Astrocyte (in vitro differentiated cells and primary cell): ENCODE data around the gene LYST. TPM values are rescaled to one million over a fixed set of nuclear protein-coding genes. Genes with fewer than 3 reads are reported as not detected.

Experiments used
- DNase-seq: peaks from one replicate; pipeline ENCODE4 v3.0.0-alpha.2; 2010; ENCODE audit warnings: low read depth
- FAIRE-seq: peaks from 2 replicates; lab custom pipeline; 2011; peaks lifted over from hg19 to GRCh38; lab: Jason Lieb, UNC
- H2AFZ ChIP-seq: 2 replicates; pipeline ENCODE4 v1.6.0; 2012; ENCODE audit warnings: low read depth, low read length, inconsistent platforms
- H3K27ac ChIP-seq: 2 replicates; pipeline ENCODE4 v1.5.1; 2011; ENCODE audit warnings: low read depth, low read length, inconsistent platforms
- H3K27me3 ChIP-seq: 2 replicates; pipeline ENCODE4 v1.6.0; 2011; ENCODE audit warnings: low read length, inconsistent platforms; ENCODE audit not compliant: insufficient read depth
- H3K36me3 ChIP-seq: 2 replicates; pipeline ENCODE4 v1.5.1; 2011; ENCODE audit warnings: low read length, inconsistent platforms; ENCODE audit not compliant: insufficient read depth
- H3K4me1 ChIP-seq: 2 replicates; pipeline ENCODE4 v1.5.1; 2011; ENCODE audit warnings: low read length, inconsistent platforms; ENCODE audit not compliant: insufficient read depth
- H3K4me2 ChIP-seq: 2 replicates; pipeline ENCODE4 v1.6.0; 2012; ENCODE audit warnings: low read length, inconsistent platforms
- H3K4me3 ChIP-seq: 2 replicates; pipeline ENCODE4 v1.5.1; 2011; ENCODE audit warnings: low read depth, mild to moderate bottlenecking, low read length, inconsistent platforms; ENCODE audit not compliant: insufficient read depth
- H3K79me2 ChIP-seq: 2 replicates; pipeline ENCODE4 v1.6.0; 2012; ENCODE audit warnings: mild to moderate bottlenecking, low read length, inconsistent platforms; ENCODE audit not compliant: insufficient read depth
- H3K9ac ChIP-seq: 2 replicates; pipeline ENCODE4 v1.6.0; 2012; ENCODE audit warnings: mild to moderate bottlenecking, low read length, inconsistent platforms
- H3K9me3 ChIP-seq: 2 replicates; pipeline ENCODE4 v1.5.1; 2012; ENCODE audit warnings: low read depth, mild to moderate bottlenecking, low read length, inconsistent platforms; ENCODE audit not compliant: insufficient read depth
- H4K20me1 ChIP-seq: 2 replicates; pipeline ENCODE4 v1.6.0; 2012; ENCODE audit warnings: low read length, inconsistent platforms; ENCODE audit not compliant: insufficient read depth
- H3K27ac Mint-ChIP-seq: one replicate; pipeline ENCODE4 v1.8.0; 2021; ENCODE audit warnings: mild to moderate bottlenecking, mixed read lengths; ENCODE audit not compliant: unreplicated experiment
- H3K27me3 Mint-ChIP-seq: one replicate; pipeline ENCODE4 v1.8.0; 2021; ENCODE audit warnings: low read depth, mixed read lengths; ENCODE audit not compliant: unreplicated experiment
- H3K36me3 Mint-ChIP-seq: one replicate; pipeline ENCODE4 v1.8.0; 2021; ENCODE audit warnings: low read depth, mixed read lengths; ENCODE audit not compliant: unreplicated experiment
- H3K4me1 Mint-ChIP-seq: one replicate; pipeline ENCODE4 v1.8.0; 2021; ENCODE audit warnings: low read depth, mixed read lengths; ENCODE audit not compliant: unreplicated experiment
- H3K4me3 Mint-ChIP-seq: one replicate; pipeline ENCODE4 v1.8.0; 2021; ENCODE audit warnings: mild to moderate bottlenecking, moderate library complexity, mixed read lengths; ENCODE audit not compliant: unreplicated experiment
- H3K9me3 Mint-ChIP-seq: one replicate; pipeline ENCODE4 v1.8.0; 2021; ENCODE audit warnings: mild to moderate bottlenecking, mixed read lengths; ENCODE audit not compliant: unreplicated experiment
- EZH2 ChIP-seq: IDR thresholded peaks from 2 replicates; pipeline ENCODE4 v1.6.1; 2012; ENCODE audit warnings: mild to moderate bottlenecking, low read length, inconsistent platforms; ENCODE audit not compliant: insufficient read depth
- total RNA-seq: library from RNA; stranded (reverse); gene quantifications from 2 replicates; pipeline ENCODE4 v1.2.1, GENCODE V29; 2021
- TF ChIP-seq, protein P1 (sequence below): IDR thresholded peaks from 2 replicates; pipeline ENCODE4 v1.5.1; 2011; ENCODE audit warnings: low read depth, mild to moderate bottlenecking, inconsistent platforms, low read length, moderate library complexity; ENCODE audit not compliant: insufficient read depth

LYST gene
- total RNA-seq, 1 donor from 2014 or later = 15.7 TPM

DNA sequence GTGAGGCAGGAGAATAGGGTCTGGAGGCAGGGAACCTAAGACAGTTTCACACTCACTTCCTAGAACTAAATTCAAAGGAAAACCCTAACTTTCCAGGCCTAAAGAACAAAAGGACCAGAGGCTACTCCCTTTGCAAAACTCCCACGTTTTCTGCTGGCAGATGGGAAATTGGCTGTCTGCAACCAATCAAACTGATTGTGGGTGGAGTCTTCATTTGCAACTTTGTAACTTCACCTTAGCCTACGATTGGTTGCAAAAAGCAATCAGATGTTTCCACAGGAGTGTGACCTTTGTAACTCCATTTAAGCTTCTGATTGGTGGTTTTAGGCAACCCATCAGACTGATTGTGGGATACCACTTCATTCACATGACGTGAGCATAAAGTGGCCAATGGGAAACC, 197.4 kb downstream of the LYST start:
- DNase-seq = no peak
- Mint-ChIP-seq H3K27me3 (no peaks in the 10 kb centered on the region), H3K4me1 (peaks cover 3% of the 10 kb centered on the region), H3K9me3 (peaks cover 44% of the 10 kb centered on the region), H3K27ac (no peak overlapping the region), H3K4me3 (no peak overlapping the region), H3K36me3 (peaks cover 46% of the 10 kb centered on the region)
- Histone ChIP-seq H3K27ac (no peak overlapping the region), H3K4me2 (no peak overlapping the region), H3K4me1 (no peaks in the 10 kb centered on the region), H3K27me3 (no peaks in the 10 kb centered on the region), H3K9ac (no peak overlapping the region), H3K9me3 (peaks cover 17% of the 10 kb centered on the region), H3K36me3 (no peaks in the 10 kb centered on the region), H2AFZ (no peak overlapping the region), H3K79me2 (no peaks in the 10 kb centered on the region), H3K4me3 (no peak overlapping the region), H4K20me1 (no peaks in the 10 kb centered on the region)
- no peak for FAIRE-seq
- no peak for TF ChIP-seq EZH2
- TF ChIP-seq, protein P1, sequence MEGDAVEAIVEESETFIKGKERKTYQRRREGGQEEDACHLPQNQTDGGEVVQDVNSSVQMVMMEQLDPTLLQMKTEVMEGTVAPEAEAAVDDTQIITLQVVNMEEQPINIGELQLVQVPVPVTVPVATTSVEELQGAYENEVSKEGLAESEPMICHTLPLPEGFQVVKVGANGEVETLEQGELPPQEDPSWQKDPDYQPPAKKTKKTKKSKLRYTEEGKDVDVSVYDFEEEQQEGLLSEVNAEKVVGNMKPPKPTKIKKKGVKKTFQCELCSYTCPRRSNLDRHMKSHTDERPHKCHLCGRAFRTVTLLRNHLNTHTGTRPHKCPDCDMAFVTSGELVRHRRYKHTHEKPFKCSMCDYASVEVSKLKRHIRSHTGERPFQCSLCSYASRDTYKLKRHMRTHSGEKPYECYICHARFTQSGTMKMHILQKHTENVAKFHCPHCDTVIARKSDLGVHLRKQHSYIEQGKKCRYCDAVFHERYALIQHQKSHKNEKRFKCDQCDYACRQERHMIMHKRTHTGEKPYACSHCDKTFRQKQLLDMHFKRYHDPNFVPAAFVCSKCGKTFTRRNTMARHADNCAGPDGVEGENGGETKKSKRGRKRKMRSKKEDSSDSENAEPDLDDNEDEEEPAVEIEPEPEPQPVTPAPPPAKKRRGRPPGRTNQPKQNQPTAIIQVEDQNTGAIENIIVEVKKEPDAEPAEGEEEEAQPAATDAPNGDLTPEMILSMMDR = no peak

GRCh38 chr1:235663628-235664027, 203.1 kb downstream of the LYST start:
- Histone ChIP-seq H3K36me3 (no peaks in the 10 kb centered on the region), H3K79me2 (no peaks in the 10 kb centered on the region), H4K20me1 (no peaks in the 10 kb centered on the region), H3K4me1 (no peaks in the 10 kb centered on the region), H3K9ac (no peak overlapping the region), H3K27me3 (no peaks in the 10 kb centered on the region), H3K27ac (no peak overlapping the region), H2AFZ (no peak overlapping the region), H3K4me3 (no peak overlapping the region), H3K4me2 (no peak overlapping the region), H3K9me3 (no peaks in the 10 kb centered on the region)
- no peaks in the 10 kb centered on the region for H3K4me1 Mint-ChIP-seq
- H3K4me3 Mint-ChIP-seq = no peak overlapping the region
- TF ChIP-seq, protein P1 = no peak
- no peak for TF ChIP-seq EZH2
- DNase-seq = no peak
- no peak for FAIRE-seq
- peaks cover 15% of the 10 kb centered on the region for H3K36me3 Mint-ChIP-seq
- peaks cover 12% of the 10 kb centered on the region for H3K9me3 Mint-ChIP-seq
- H3K27me3 Mint-ChIP-seq = no peaks in the 10 kb centered on the region
- no peak overlapping the region for H3K27ac Mint-ChIP-seq

DNA sequence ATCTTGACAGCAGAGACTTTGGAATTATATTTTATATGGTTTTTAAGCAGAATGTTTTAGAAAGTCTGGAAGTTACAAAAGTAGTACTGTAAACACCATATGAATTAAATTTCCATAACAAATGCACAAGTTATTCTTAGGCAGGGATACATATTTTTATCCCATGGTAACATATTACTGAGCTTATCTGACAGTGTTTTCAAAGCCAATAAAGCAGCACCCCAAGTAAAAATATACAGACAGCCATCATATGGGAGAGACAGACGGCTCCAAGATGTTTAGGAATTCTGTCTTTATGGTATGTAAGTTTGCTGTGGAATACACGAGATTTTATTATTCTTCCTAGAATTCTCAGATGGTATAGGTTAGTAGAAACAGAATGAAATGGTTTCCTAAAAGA, 205.1 kb downstream of the LYST start:
- H3K79me2 ChIP-seq = no peaks in the 10 kb centered on the region
- no peak for DNase-seq
- H3K36me3 ChIP-seq = no peaks in the 10 kb centered on the region
- no peak overlapping the region for H2AFZ ChIP-seq
- H3K9me3 ChIP-seq = no peaks in the 10 kb centered on the region
- no peak overlapping the region for H3K27ac ChIP-seq
- no peak overlapping the region for H3K4me3 ChIP-seq
- H3K9ac ChIP-seq = no peak overlapping the region
- H4K20me1 ChIP-seq = no peaks in the 10 kb centered on the region
- no peak overlapping the region for H3K4me2 ChIP-seq
- no peaks in the 10 kb centered on the region for H3K4me1 ChIP-seq
- Mint-ChIP-seq H3K27ac (no peak overlapping the region), H3K36me3 (peaks cover 13% of the 10 kb centered on the region), H3K4me3 (no peak overlapping the region), H3K9me3 (peaks cover 7% of the 10 kb centered on the region), H3K27me3 (peaks cover 1% of the 10 kb centered on the region), H3K4me1 (no peaks in the 10 kb centered on the region)
- H3K27me3 ChIP-seq = no peaks in the 10 kb centered on the region
- no peak for FAIRE-seq
- TF ChIP-seq, protein P1 = no peak
- TF ChIP-seq EZH2 = no peak
